Measurements from ENCODE around the gene GPR17.

The GPR17 gene

GRCh38 chr2:127645395-127646291 is at the start of gene GPR17:
Gene GPR17, plus strand, starts transcription at chr2:127646153. Its CDS starts 4,583 bp downstream, at chr2:127650736.
- no peak for DNase-seq (ENCODE audit: low read depth)

GRCh38 chr2:127596311-127597045 is 49.5 kb upstream of the GPR17 start:
- DNase-seq (ENCODE audit: low read depth) = no peak

GRCh38 chr2:127597046-127597983 is 48.6 kb upstream of the GPR17 start:
- no peak for DNase-seq (ENCODE audit: low read depth)

- no peak for DNase-seq (ENCODE audit: low read depth)
Measured at GRCh38 chr2:127597984-127598380, 48.0 kb upstream of the GPR17 start.

GRCh38 chr2:127598711-127599110 is 47.2 kb upstream of the GPR17 start:
- no peak for DNase-seq (ENCODE audit: low read depth)

- DNase-seq (ENCODE audit: low read depth) = no peak
Measured at GRCh38 chr2:127599211-127599610, 46.7 kb upstream of the GPR17 start.

GRCh38 chr2:127604986-127605385 is 41.0 kb upstream of the GPR17 start:
- no peak for DNase-seq (ENCODE audit: low read depth)

GRCh38 chr2:127605691-127606263 is 40.2 kb upstream of the GPR17 start:
- no peak for DNase-seq (ENCODE audit: low read depth)

GRCh38 chr2:127606625-127607398 is 39.1 kb upstream of the GPR17 start:
- DNase-seq (ENCODE audit: low read depth) = no peak

- no peak for DNase-seq (ENCODE audit: low read depth)
Measured at GRCh38 chr2:127607399-127607908, 38.5 kb upstream of the GPR17 start.

GRCh38 chr2:127608061-127609030 is 37.6 kb upstream of the GPR17 start:
- no peak for DNase-seq (ENCODE audit: low read depth)

GRCh38 chr2:127609031-127609751 is 36.8 kb upstream of the GPR17 start:
- DNase-seq (ENCODE audit: low read depth) = no peak

GRCh38 chr2:127609818-127610217 is 36.1 kb upstream of the GPR17 start:
- no peak for DNase-seq (ENCODE audit: low read depth)

- DNase-seq (ENCODE audit: low read depth) = no peak
Measured at GRCh38 chr2:127610561-127610960, 35.4 kb upstream of the GPR17 start.

GRCh38 chr2:127611076-127611925 is 34.7 kb upstream of the GPR17 start:
- no peak for DNase-seq (ENCODE audit: low read depth)

- DNase-seq (ENCODE audit: low read depth) = no peak
Measured at GRCh38 chr2:127612111-127612822, 33.7 kb upstream of the GPR17 start.

GRCh38 chr2:127614246-127614645 is 31.7 kb upstream of the GPR17 start:
- no peak for DNase-seq (ENCODE audit: low read depth)

All from activated T-cell treated with anti-CD3 and anti-CD28 coated beads for 48 hours (primary cell).